HepG2 (cell line): ENCODE measurements around the gene LCAT. TPM values are rescaled to one million over a fixed set of nuclear protein-coding genes. Genes with fewer than 3 reads are reported as not detected.

Source experiments
- ADNP ChIP-seq: sonication (generic); formaldehyde crosslinking; IDR thresholded peaks from 2 replicates; pipeline ENCODE4 v1.4.0; 2020; ENCODE audit warnings: missing genetic modification reagents
- ARNT ChIP-seq: fragments of 450-650 bp; IDR thresholded peaks from 2 replicates; pipeline ENCODE4 v1.6.1; 2017
- BORCS8-MEF2B ChIP-seq: sonication (generic); formaldehyde crosslinking; IDR thresholded peaks from 2 replicates; pipeline ENCODE4 v1.8.0; 2022; ENCODE audit warnings: mild to moderate bottlenecking, missing genetic modification reagents
- ESRRA ChIP-seq: sonication (generic); formaldehyde crosslinking; IDR thresholded peaks from 2 replicates; pipeline ENCODE4 v1.5.1; 2020; ENCODE audit warnings: mild to moderate bottlenecking, low read depth, missing genetic modification reagents
- FOXK2 ChIP-seq: fragments of 450-650 bp; IDR thresholded peaks from 2 replicates; pipeline ENCODE4 v1.6.1; 2016
- KMT2B ChIP-seq: IDR thresholded peaks from 2 replicates; pipeline ENCODE4 v1.6.1; 2016; ENCODE audit warnings: missing genetic modification reagents, missing compliant biosample characterization
- MXD4 ChIP-seq: IDR thresholded peaks from 2 replicates; pipeline ENCODE4 v1.6.1; 2016; ENCODE audit warnings: mild to moderate bottlenecking, missing biosample characterization, missing genetic modification reagents
- SIX4 ChIP-seq: sonication (generic); formaldehyde crosslinking; IDR thresholded peaks from 2 replicates; pipeline ENCODE4 v1.4.0; 2020; ENCODE audit warnings: missing genetic modification reagents
- SP1 ChIP-seq, 2 experiments: fragments of 450-650 bp in 1 of 2; sonication (generic) in 1 of 2; formaldehyde crosslinking in 1 of 2; IDR thresholded peaks; 2 replicates each; pipeline versions ENCODE4 v1.4.0 to v1.6.1; 2016 to 2020; ENCODE audit warnings: missing genetic modification reagents in 1 of 2
- ZBTB20 ChIP-seq: sonication (generic); formaldehyde crosslinking; IDR thresholded peaks from 2 replicates; pipeline ENCODE4 v1.8.1; 2023; ENCODE audit warnings: missing genetic modification reagents, low read depth, mild to moderate bottlenecking, borderline replicate concordance
- ZC3H4 ChIP-seq: sonication (generic); formaldehyde crosslinking; IDR thresholded peaks from 2 replicates; pipeline ENCODE4 v1.4.0; 2020; ENCODE audit warnings: missing genetic modification reagents, borderline replicate concordance
- ZKSCAN5 ChIP-seq: sonication (generic); formaldehyde crosslinking; IDR thresholded peaks from 2 replicates; pipeline ENCODE4 v1.5.1; 2020; ENCODE audit warnings: mild to moderate bottlenecking, missing genetic modification reagents
- ZNF251 ChIP-seq: sonication (generic); formaldehyde crosslinking; IDR thresholded peaks from 2 replicates; pipeline ENCODE4 v1.9.0; 2021; ENCODE audit warnings: mild to moderate bottlenecking, missing genetic modification reagents
- ZNF263 ChIP-seq: sonication (generic); formaldehyde crosslinking; IDR thresholded peaks from 2 replicates; pipeline ENCODE4 v1.4.0; 2020; ENCODE audit warnings: missing genetic modification reagents
- ZNF441 ChIP-seq: sonication (generic); formaldehyde crosslinking; IDR thresholded peaks from 2 replicates; pipeline ENCODE4 v1.7.0; 2021; ENCODE audit warnings: missing genetic modification reagents, borderline replicate concordance
- ZNF530 ChIP-seq: sonication (generic); formaldehyde crosslinking; IDR thresholded peaks from 2 replicates; pipeline ENCODE4 v1.5.0; 2020; ENCODE audit warnings: low read depth, mild to moderate bottlenecking, missing genetic modification reagents
- ZNF570 ChIP-seq: sonication (generic); formaldehyde crosslinking; IDR thresholded peaks from 2 replicates; pipeline ENCODE4 v1.4.0; 2020; ENCODE audit warnings: mild to moderate bottlenecking, missing genetic modification reagents, borderline replicate concordance
- ZNF746 ChIP-seq: sonication (generic); formaldehyde crosslinking; IDR thresholded peaks from 2 replicates; pipeline ENCODE4 v1.8.0; 2022; ENCODE audit warnings: mild to moderate bottlenecking, missing genetic modification reagents
- ZNF775 ChIP-seq: sonication (generic); formaldehyde crosslinking; IDR thresholded peaks from 2 replicates; pipeline ENCODE4 v1.4.0; 2020; ENCODE audit warnings: missing genetic modification reagents, mild to moderate bottlenecking, moderate library complexity, borderline replicate concordance
- polyA plus RNA-seq, 8 experiments: library from polyadenylated mRNA; depleted of rRNA in 3 of 8; stranded (reverse) in 7 of 8; unstranded in 1 of 8; fragments of >200 nt; fragmentation: Illumina TruSeq in 4 of 8; extraction: Trizol in 4 of 8; gene quantifications; 2 replicates each; pipeline versions ENCODE4 v1.2.1 to v1.2.3, GENCODE V29; 2011 to 2016; ENCODE audit warnings: low read depth in 4 of 8, missing spikeins in 1 of 8, mixed read lengths in 1 of 8; ENCODE audit not compliant: insufficient read depth in 1 of 8
- total RNA-seq, 5 experiments: library from RNA; depleted of rRNA; stranded (reverse); fragments of >200 nt; fragmentation: Illumina TruSeq; extraction: Trizol; gene quantifications; 2 replicates each; pipeline ENCODE4 v1.2.3, GENCODE V29; 2016; ENCODE audit warnings: low read depth in 1 of 5
- TF ChIP-seq, protein P1 (sequence below): fragments of 450-650 bp; IDR thresholded peaks from 2 replicates; pipeline ENCODE4 v1.6.1; 2017
- TF ChIP-seq, protein P2 (sequence below): sonication (generic); formaldehyde crosslinking; IDR thresholded peaks from 2 replicates; pipeline ENCODE4 v1.4.0; 2020; ENCODE audit warnings: missing genetic modification reagents, borderline replicate concordance
- TF ChIP-seq, protein P3 (sequence below): sonication (generic); formaldehyde crosslinking; IDR thresholded peaks from 2 replicates; pipeline ENCODE4 v1.4.0; 2020; ENCODE audit warnings: mild to moderate bottlenecking, missing genetic modification reagents
- TF ChIP-seq, protein P4 (sequence below): sonication (generic); formaldehyde crosslinking; IDR thresholded peaks from 2 replicates; pipeline ENCODE4 v1.5.0; 2020; ENCODE audit warnings: missing genetic modification reagents, mild to moderate bottlenecking, borderline replicate concordance
- TF ChIP-seq, protein P5 (sequence below): sonication (generic); formaldehyde crosslinking; IDR thresholded peaks from 2 replicates; pipeline ENCODE4 v1.4.0; 2020; ENCODE audit warnings: missing genetic modification reagents

LCAT gene
- total and polyA plus RNA-seq, 2 of the 13 experiments (the other 11 are each of a cell fraction or from before 2014, with no cell fraction given), result 36.1 to 38.9 TPM

DNA sequence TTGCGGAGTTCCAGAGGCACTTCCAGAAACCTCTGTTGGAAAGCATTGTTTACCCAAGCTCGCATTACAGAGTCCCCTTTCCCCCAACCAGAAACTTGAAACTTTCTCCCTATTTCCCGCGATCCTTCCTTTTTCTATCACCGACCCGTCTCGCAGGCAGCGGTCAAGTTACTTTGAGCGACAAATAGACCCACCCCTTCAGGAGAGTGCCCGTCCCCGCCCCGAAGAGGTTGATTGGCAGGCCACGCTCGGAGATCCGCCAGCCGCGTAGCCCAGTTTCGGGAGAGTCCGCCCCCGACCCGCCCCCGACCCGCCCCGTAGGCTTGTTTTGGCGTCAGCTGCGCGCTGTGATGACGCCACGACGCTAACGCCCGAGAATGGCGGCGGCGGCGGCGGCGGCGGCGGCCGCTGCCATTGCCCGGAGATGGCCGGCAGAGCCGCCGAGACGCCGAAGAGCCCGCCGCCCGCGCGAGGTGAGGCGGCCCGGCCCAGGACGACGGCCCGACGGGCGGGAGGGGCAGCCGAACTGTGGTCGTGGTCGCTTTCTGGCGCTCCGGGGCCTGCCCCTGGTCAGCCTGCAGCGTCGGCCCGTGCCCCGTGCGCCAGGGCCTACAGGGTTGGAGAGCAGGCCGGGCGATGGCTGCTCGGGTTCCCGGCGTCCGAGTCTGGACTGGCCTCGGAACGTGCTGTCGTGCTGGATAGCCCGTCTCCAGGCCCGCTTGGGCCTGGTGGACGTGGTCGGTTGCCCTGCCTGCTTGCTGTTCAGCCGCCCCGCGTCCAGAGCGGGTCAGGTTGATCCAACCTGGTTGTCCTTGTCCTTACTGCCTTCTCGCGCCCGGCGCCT lies 50.8 kb downstream of the LCAT start, which contains the start of gene PSKH1 (continued):
- TF ChIP-seq KMT2B, result peak; percentile 50; the same call in 1 of the 2 replicates
- TF ChIP-seq, protein P1, sequence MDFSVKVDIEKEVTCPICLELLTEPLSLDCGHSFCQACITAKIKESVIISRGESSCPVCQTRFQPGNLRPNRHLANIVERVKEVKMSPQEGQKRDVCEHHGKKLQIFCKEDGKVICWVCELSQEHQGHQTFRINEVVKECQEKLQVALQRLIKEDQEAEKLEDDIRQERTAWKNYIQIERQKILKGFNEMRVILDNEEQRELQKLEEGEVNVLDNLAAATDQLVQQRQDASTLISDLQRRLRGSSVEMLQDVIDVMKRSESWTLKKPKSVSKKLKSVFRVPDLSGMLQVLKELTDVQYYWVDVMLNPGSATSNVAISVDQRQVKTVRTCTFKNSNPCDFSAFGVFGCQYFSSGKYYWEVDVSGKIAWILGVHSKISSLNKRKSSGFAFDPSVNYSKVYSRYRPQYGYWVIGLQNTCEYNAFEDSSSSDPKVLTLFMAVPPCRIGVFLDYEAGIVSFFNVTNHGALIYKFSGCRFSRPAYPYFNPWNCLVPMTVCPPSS, result no peak
- peak; percentile 11; the same call in 1 of the 2 replicates for TF ChIP-seq ZNF441 (CRISPR knock-in tag)
- no peak; the same call in 1 of the 2 replicates for TF ChIP-seq ZNF530 (CRISPR knock-in tag)
- TF ChIP-seq ZNF746, result 0 out of 2 replicates have a peak, but pooled peaks have one; percentile 56
- TF ChIP-seq FOXK2, result no peak
- TF ChIP-seq, protein P2, sequence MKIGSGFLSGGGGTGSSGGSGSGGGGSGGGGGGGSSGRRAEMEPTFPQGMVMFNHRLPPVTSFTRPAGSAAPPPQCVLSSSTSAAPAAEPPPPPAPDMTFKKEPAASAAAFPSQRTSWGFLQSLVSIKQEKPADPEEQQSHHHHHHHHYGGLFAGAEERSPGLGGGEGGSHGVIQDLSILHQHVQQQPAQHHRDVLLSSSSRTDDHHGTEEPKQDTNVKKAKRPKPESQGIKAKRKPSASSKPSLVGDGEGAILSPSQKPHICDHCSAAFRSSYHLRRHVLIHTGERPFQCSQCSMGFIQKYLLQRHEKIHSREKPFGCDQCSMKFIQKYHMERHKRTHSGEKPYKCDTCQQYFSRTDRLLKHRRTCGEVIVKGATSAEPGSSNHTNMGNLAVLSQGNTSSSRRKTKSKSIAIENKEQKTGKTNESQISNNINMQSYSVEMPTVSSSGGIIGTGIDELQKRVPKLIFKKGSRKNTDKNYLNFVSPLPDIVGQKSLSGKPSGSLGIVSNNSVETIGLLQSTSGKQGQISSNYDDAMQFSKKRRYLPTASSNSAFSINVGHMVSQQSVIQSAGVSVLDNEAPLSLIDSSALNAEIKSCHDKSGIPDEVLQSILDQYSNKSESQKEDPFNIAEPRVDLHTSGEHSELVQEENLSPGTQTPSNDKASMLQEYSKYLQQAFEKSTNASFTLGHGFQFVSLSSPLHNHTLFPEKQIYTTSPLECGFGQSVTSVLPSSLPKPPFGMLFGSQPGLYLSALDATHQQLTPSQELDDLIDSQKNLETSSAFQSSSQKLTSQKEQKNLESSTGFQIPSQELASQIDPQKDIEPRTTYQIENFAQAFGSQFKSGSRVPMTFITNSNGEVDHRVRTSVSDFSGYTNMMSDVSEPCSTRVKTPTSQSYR (CRISPR knock-in tag), result no peak
- TF ChIP-seq, protein P3, sequence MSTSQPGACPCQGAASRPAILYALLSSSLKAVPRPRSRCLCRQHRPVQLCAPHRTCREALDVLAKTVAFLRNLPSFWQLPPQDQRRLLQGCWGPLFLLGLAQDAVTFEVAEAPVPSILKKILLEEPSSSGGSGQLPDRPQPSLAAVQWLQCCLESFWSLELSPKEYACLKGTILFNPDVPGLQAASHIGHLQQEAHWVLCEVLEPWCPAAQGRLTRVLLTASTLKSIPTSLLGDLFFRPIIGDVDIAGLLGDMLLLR (CRISPR knock-in tag), result peak; percentile 90; the same call in 1 of the 2 replicates
- no peak for TF ChIP-seq ARNT
- no peak for TF ChIP-seq ZNF775
- TF ChIP-seq, protein P4, sequence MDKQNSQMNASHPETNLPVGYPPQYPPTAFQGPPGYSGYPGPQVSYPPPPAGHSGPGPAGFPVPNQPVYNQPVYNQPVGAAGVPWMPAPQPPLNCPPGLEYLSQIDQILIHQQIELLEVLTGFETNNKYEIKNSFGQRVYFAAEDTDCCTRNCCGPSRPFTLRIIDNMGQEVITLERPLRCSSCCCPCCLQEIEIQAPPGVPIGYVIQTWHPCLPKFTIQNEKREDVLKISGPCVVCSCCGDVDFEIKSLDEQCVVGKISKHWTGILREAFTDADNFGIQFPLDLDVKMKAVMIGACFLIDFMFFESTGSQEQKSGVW, result no peak
- TF ChIP-seq MXD4, result 0 out of 2 replicates have a peak, but pooled peaks have one; percentile 19
- no peak for TF ChIP-seq ADNP (CRISPR knock-in tag)
- peak; percentile 57 for TF ChIP-seq ESRRA (CRISPR knock-in tag)
- TF ChIP-seq SP1 (IDR thresholded peaks at IDR 0.05), result no peak
- peak; percentile 96 for TF ChIP-seq SP1 (CRISPR knock-in tag; IDR thresholded peaks at IDR 0.05)
- no peak for TF ChIP-seq ZKSCAN5 (CRISPR knock-in tag)
- no peak for TF ChIP-seq ZBTB20
- TF ChIP-seq ZNF570, result no peak
- TF ChIP-seq ZNF251 (CRISPR knock-in tag), result no peak
- TF ChIP-seq, protein P5, sequence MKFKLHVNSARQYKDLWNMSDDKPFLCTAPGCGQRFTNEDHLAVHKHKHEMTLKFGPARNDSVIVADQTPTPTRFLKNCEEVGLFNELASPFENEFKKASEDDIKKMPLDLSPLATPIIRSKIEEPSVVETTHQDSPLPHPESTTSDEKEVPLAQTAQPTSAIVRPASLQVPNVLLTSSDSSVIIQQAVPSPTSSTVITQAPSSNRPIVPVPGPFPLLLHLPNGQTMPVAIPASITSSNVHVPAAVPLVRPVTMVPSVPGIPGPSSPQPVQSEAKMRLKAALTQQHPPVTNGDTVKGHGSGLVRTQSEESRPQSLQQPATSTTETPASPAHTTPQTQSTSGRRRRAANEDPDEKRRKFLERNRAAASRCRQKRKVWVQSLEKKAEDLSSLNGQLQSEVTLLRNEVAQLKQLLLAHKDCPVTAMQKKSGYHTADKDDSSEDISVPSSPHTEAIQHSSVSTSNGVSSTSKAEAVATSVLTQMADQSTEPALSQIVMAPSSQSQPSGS (CRISPR knock-in tag), result no peak
- no peak for TF ChIP-seq ZNF263 (CRISPR knock-in tag)
- TF ChIP-seq BORCS8-MEF2B (CRISPR knock-in tag), result peak; percentile 64
- TF ChIP-seq ZC3H4 (CRISPR knock-in tag), result no peak
- peak; percentile 87 for TF ChIP-seq SIX4
